ENCODE measurements around the gene CRTC3.

CRTC3 gene

GRCh38 chr15:90598031-90598577 lies 68.4 kb downstream of the CRTC3 start:
- no peak for TF ChIP-seq CTCF (IDR thresholded peaks at IDR 0.05)

GRCh38 chr15:90598679-90599078 lies 69.0 kb downstream of the CRTC3 start:
- TF ChIP-seq CTCF (IDR thresholded peaks at IDR 0.05) = no peak

- no peak for TF ChIP-seq CTCF (IDR thresholded peaks at IDR 0.05)
Observed at GRCh38 chr15:90599116-90599515, 69.4 kb downstream of the CRTC3 start.

- TF ChIP-seq CTCF (IDR thresholded peaks at IDR 0.05) = no peak
Observed at GRCh38 chr15:90599644-90600043, 69.9 kb downstream of the CRTC3 start.

GRCh38 chr15:90600954-90601353 lies 71.2 kb downstream of the CRTC3 start:
- TF ChIP-seq CTCF (IDR thresholded peaks at IDR 0.05) = no peak

GRCh38 chr15:90603893-90604292 lies 74.2 kb downstream of the CRTC3 start:
- peak; percentile 37; the same call in 1 of the 2 replicates for TF ChIP-seq CTCF (IDR thresholded peaks at IDR 0.05)

GRCh38 chr15:90606641-90607040 lies 76.9 kb downstream of the CRTC3 start:
- no peak for TF ChIP-seq CTCF (IDR thresholded peaks at IDR 0.05)

- TF ChIP-seq CTCF (IDR thresholded peaks at IDR 0.05) = no peak
Observed at GRCh38 chr15:90607361-90607760, 77.6 kb downstream of the CRTC3 start.

Data from LNCAP (cell line).